NCI-H1092 (cell line): Measurements from ENCODE around the gene NHSL2.
"Not testable (repeated sequence)": the region's sequence is repeated elsewhere in the genome, so short reads cannot be mapped to it uniquely, and the experiment has no call there.

ENCODE experiments used
- DNase-seq: peaks from one replicate; lab custom pipeline; 2025; lab: John Stamatoyannopoulos, UW

NHSL2 gene

GRCh38 chrX:71923516-71923915 lies 12.9 kb downstream of the NHSL2 start:
- DNase-seq, result no peak

GRCh38 chrX:71927040-71927439 lies 16.4 kb downstream of the NHSL2 start:
- no peak for DNase-seq

GRCh38 chrX:71928856-71929255 lies 18.2 kb downstream of the NHSL2 start:
- DNase-seq, result no peak

- no peak for DNase-seq
These were observed 19.7 kb downstream of the NHSL2 start for GRCh38 chrX:71930298-71930697.

- DNase-seq, result peak; percentile 79
These were observed 24.8 kb downstream of the NHSL2 start for GRCh38 chrX:71935476-71935875.

- DNase-seq, result no peak
These were observed 26.0 kb downstream of the NHSL2 start for GRCh38 chrX:71936632-71937031.

- DNase-seq, result no peak
These were observed 27.7 kb downstream of the NHSL2 start for GRCh38 chrX:71938371-71938770.

- no peak for DNase-seq
These were observed 30.5 kb downstream of the NHSL2 start for GRCh38 chrX:71941145-71941544.

GRCh38 chrX:71941776-71942175 lies 31.1 kb downstream of the NHSL2 start:
- no peak for DNase-seq

GRCh38 chrX:71944369-71944768 lies 33.7 kb downstream of the NHSL2 start:
- DNase-seq, result no peak

- DNase-seq, result no peak
These were observed 34.7 kb downstream of the NHSL2 start for GRCh38 chrX:71945237-71945805.

- no peak for DNase-seq
These were observed 38.7 kb downstream of the NHSL2 start for GRCh38 chrX:71949363-71949762.

- no peak for DNase-seq
These were observed 39.3 kb downstream of the NHSL2 start for GRCh38 chrX:71949844-71950445.

- no peak for DNase-seq
These were observed 42.7 kb downstream of the NHSL2 start for GRCh38 chrX:71953391-71953790.

GRCh38 chrX:71953946-71954345 lies 43.3 kb downstream of the NHSL2 start:
- DNase-seq, result no peak

- no peak for DNase-seq
These were observed 43.8 kb downstream of the NHSL2 start for GRCh38 chrX:71954458-71954857.

- DNase-seq, result no peak
These were observed 45.0 kb downstream of the NHSL2 start for GRCh38 chrX:71955530-71956120.

GRCh38 chrX:71958281-71958675 lies 47.6 kb downstream of the NHSL2 start:
- no peak for DNase-seq

GRCh38 chrX:71964184-71964583 lies 53.5 kb downstream of the NHSL2 start:
- DNase-seq, result not testable (repeated sequence)

GRCh38 chrX:71974916-71975315 lies 64.3 kb downstream of the NHSL2 start:
- no peak for DNase-seq

GRCh38 chrX:71976753-71977152 lies 66.1 kb downstream of the NHSL2 start:
- DNase-seq, result no peak

GRCh38 chrX:71978164-71978563 lies 67.5 kb downstream of the NHSL2 start:
- DNase-seq, result no peak

- no peak for DNase-seq
These were observed 79.3 kb downstream of the NHSL2 start for GRCh38 chrX:71989768-71990426.
